GM23338 (cell line): ENCODE results near the gene CST1. TPM values are rescaled to one million over a fixed set of nuclear protein-coding genes. Genes with fewer than 3 reads are reported as not detected.

ENCODE experiments used
- ATAC-seq: fragments of 200-7000 bp; cut with Tn5 transposase; 3 replicates; pipeline ENCODE4 v1.9.1; 2020
- DNase-seq: peaks from one replicate; pipeline ENCODE4 v3.0.0-alpha.2; 2015; ENCODE audit warnings: low spot score
- H2AFZ ChIP-seq: fragments of 200-600 bp; sonication (generic); 2 replicates; pipeline ENCODE4 v1.8.0; 2016; ENCODE audit warnings: antibody characterized with exemption, mild to moderate bottlenecking, moderate library complexity
- H3F3A ChIP-seq: fragments of 200-600 bp; sonication (generic); replicated peaks from 2 replicates; pipeline ENCODE4 v1.8.0; 2017; ENCODE audit warnings: antibody characterized with exemption, mixed run types, low read depth
- H3K27ac ChIP-seq: fragments of 200-600 bp; sonication (generic); 2 replicates; pipeline ENCODE4 v1.6.1; 2016; ENCODE audit warnings: low read depth
- H3K27me3 ChIP-seq: fragments of 200-600 bp; sonication (generic); 2 replicates; pipeline ENCODE4 v1.8.0; 2016; ENCODE audit warnings: mild to moderate bottlenecking, mixed run types, moderate library complexity; ENCODE audit not compliant: insufficient read depth
- H3K36me3 ChIP-seq: fragments of 200-600 bp; sonication (generic); 2 replicates; pipeline ENCODE4 v1.8.0; 2016; ENCODE audit warnings: mild to moderate bottlenecking; ENCODE audit not compliant: insufficient read depth
- H3K4me1 ChIP-seq: fragments of 200-600 bp; sonication (generic); 2 replicates; pipeline ENCODE4 v1.8.0; 2016; ENCODE audit warnings: mild to moderate bottlenecking, moderate library complexity; ENCODE audit not compliant: insufficient read depth
- H3K4me2 ChIP-seq: fragments of 200-600 bp; sonication (generic); 2 replicates; pipeline ENCODE4 v1.7.1; 2017; ENCODE audit warnings: mixed run types
- H3K4me3 ChIP-seq: fragments of 200-600 bp; sonication (generic); 2 replicates; pipeline ENCODE4 v1.6.1; 2016; ENCODE audit warnings: mixed run types
- H3K79me2 ChIP-seq: fragments of 200-600 bp; sonication (generic); replicated peaks from 2 replicates; pipeline ENCODE4 v1.8.0; 2017; ENCODE audit warnings: mild to moderate bottlenecking; ENCODE audit not compliant: insufficient read depth
- H3K9me2 ChIP-seq: fragments of 200-600 bp; sonication (generic); 2 replicates; pipeline ENCODE4 v1.8.0; 2017; ENCODE audit not compliant: insufficient read depth
- H4K20me1 ChIP-seq: fragments of 200-600 bp; sonication (generic); replicated peaks from 2 replicates; pipeline ENCODE4 v1.8.0; 2017; ENCODE audit warnings: mild to moderate bottlenecking; ENCODE audit not compliant: insufficient read depth
- H3K27ac Mint-ChIP-seq: 2 replicates; pipeline ENCODE4 v1.8.0; 2020; ENCODE audit warnings: inconsistent platforms, mild to moderate bottlenecking, moderate library complexity, mixed read lengths
- H3K27me3 Mint-ChIP-seq: 3 replicates; pipeline ENCODE4 v1.8.0; 2022; ENCODE audit warnings: low read depth, mild to moderate bottlenecking, moderate library complexity, mixed read lengths, inconsistent platforms; ENCODE audit not compliant: insufficient read depth, poor library complexity
- H3K36me3 Mint-ChIP-seq: 3 replicates; pipeline ENCODE4 v1.8.0; 2021; ENCODE audit warnings: low read depth, mild to moderate bottlenecking, inconsistent platforms, moderate library complexity, mixed read lengths
- H3K4me1 Mint-ChIP-seq: 3 replicates; pipeline ENCODE4 v1.8.0; 2020; ENCODE audit warnings: mild to moderate bottlenecking, inconsistent platforms, mixed read lengths
- H3K4me3 Mint-ChIP-seq: 3 replicates; pipeline ENCODE4 v1.8.0; 2021; ENCODE audit warnings: moderate library complexity, mild to moderate bottlenecking, inconsistent platforms, mixed read lengths
- H3K9me3 Mint-ChIP-seq: 3 replicates; pipeline ENCODE4 v1.8.0; 2020; ENCODE audit warnings: moderate library complexity, mild to moderate bottlenecking, inconsistent platforms, mixed read lengths
- CTCF ChIP-seq, 2 experiments: fragments of 200-600 bp in 1 of 2; sonication (generic) in 1 of 2; conservative IDR thresholded peaks; 2 replicates each; pipeline versions ENCODE4 v1.5.1 to v1.6.1; 2016 to 2017; ENCODE audit warnings: antibody characterized with exemption in 2 of 2, low read depth in 2 of 2, mild to moderate bottlenecking in 2 of 2, moderate library complexity in 1 of 2
- ETS1 ChIP-seq: IDR thresholded peaks from 2 replicates; pipeline ENCODE4 v1.6.1; 2016; ENCODE audit warnings: antibody characterized with exemption
- EZH2 ChIP-seq: fragments of 200-600 bp; sonication (generic); IDR thresholded peaks from one replicate; pipeline ENCODE4 v1.8.0; 2017; ENCODE audit warnings: antibody characterized with exemption, mild to moderate bottlenecking, low read depth; ENCODE audit not compliant: unreplicated experiment
- EZH2phosphoT487 ChIP-seq: fragments of 200-600 bp; sonication (generic); IDR thresholded peaks from one replicate; pipeline ENCODE4 v1.8.1; 2018; ENCODE audit warnings: antibody characterized with exemption; ENCODE audit not compliant: unreplicated experiment
- JUNB ChIP-seq: IDR thresholded peaks from one replicate; pipeline ENCODE4 v1.6.1; 2016; ENCODE audit warnings: antibody characterized with exemption; ENCODE audit not compliant: unreplicated experiment
- REST ChIP-seq: IDR thresholded peaks from one replicate; pipeline ENCODE4 v1.6.1; 2018; ENCODE audit warnings: antibody characterized with exemption; ENCODE audit not compliant: unreplicated experiment
- STAT1 ChIP-seq: IDR thresholded peaks from one replicate; pipeline ENCODE4 v1.6.1; 2016; ENCODE audit warnings: antibody characterized with exemption; ENCODE audit not compliant: unreplicated experiment
- ZNF114 ChIP-seq: fragments of 250-450 bp; sonication (Bioruptor Pico); IDR thresholded peaks from 2 replicates; pipeline ENCODE4 v1.5.0; 2020; ENCODE audit warnings: mild to moderate bottlenecking, moderate library complexity
- ZNF331 ChIP-seq: fragments of 250-450 bp; sonication (Bioruptor Pico); IDR thresholded peaks from 2 replicates; pipeline ENCODE4 v1.5.0; 2020; ENCODE audit warnings: low read depth, mild to moderate bottlenecking, moderate library complexity
- ZNF462 ChIP-seq: fragments of 250-450 bp; sonication (Bioruptor Pico); IDR thresholded peaks from 2 replicates; pipeline ENCODE4 v1.5.0; 2020; ENCODE audit warnings: mild to moderate bottlenecking, moderate library complexity
- polyA plus RNA-seq: library from polyadenylated mRNA; unstranded; fragments of >200 nt; fragmentation: Nextera tagmentation; extraction: Ambion mirVana; gene quantifications from 2 replicates; pipeline ENCODE4 v1.2.1, GENCODE V29; 2016
- total RNA-seq: library from RNA; depleted of rRNA; stranded (reverse); fragments of >200 nt; shearing (Covaris generic); gene quantifications from 2 replicates; pipeline ENCODE4 v1.2.3, GENCODE V29; 2014

The CST1 gene
- total and polyA plus RNA-seq, 2 experiments from 2014 or later, result 1.8 to 4.9 TPM

GRCh38 chr20:23773127-23773526, 22.4 kb upstream of the CST1 start:
- peaks cover 6% of the 10 kb centered on the region; the same call in 1 of the 2 replicates for H3K4me1 ChIP-seq
- H3F3A ChIP-seq, result no peaks in the 10 kb centered on the region
- H3K27ac Mint-ChIP-seq, result no peak overlapping the region
- H3K9me2 ChIP-seq, result no peaks in the 10 kb centered on the region
- H3K27me3 ChIP-seq, result no peaks in the 10 kb centered on the region
- no peaks in the 10 kb centered on the region for H3K36me3 ChIP-seq
- H3K27me3 Mint-ChIP-seq, result peaks cover 11% of the 10 kb centered on the region
- H3K4me2 ChIP-seq, result no peak overlapping the region
- H2AFZ ChIP-seq, result no peak overlapping the region
- H4K20me1 ChIP-seq, result no peaks in the 10 kb centered on the region
- TF ChIP-seq STAT1 (no peak), EZH2 (no peak), CTCF (conservative IDR thresholded peaks at IDR 0.05; ENCODE audit: low read depth in 2 of 2) (no peak), ZNF114 (CRISPR knock-in tag) (no peak), ZNF331 (no peak), REST (no peak)
- ATAC-seq (no peak), DNase-seq (no peak)
- no peak overlapping the region for H3K4me3 Mint-ChIP-seq
- no peaks in the 10 kb centered on the region for H3K79me2 ChIP-seq
- peaks cover 14% of the 10 kb centered on the region for H3K4me1 Mint-ChIP-seq
- no peak overlapping the region for H3K27ac ChIP-seq
- no peaks in the 10 kb centered on the region for H3K9me3 Mint-ChIP-seq
- H3K36me3 Mint-ChIP-seq, result no peaks in the 10 kb centered on the region
- H3K4me3 ChIP-seq, result no peak overlapping the region

- H3K36me3 Mint-ChIP-seq, result no peaks in the 10 kb centered on the region
- H3K4me3 ChIP-seq, result no peak overlapping the region
- no peak overlapping the region for H3K4me2 ChIP-seq
- no peaks in the 10 kb centered on the region for H3F3A ChIP-seq
- DNase-seq, result no peak
- H3K27me3 ChIP-seq, result no peaks in the 10 kb centered on the region
- no peak overlapping the region for H2AFZ ChIP-seq
- peaks cover 13% of the 10 kb centered on the region for H3K4me1 Mint-ChIP-seq
- H3K27ac ChIP-seq, result no peak overlapping the region
- no peak overlapping the region for H3K4me3 Mint-ChIP-seq
- no peaks in the 10 kb centered on the region for H3K9me3 Mint-ChIP-seq
- H4K20me1 ChIP-seq, result no peaks in the 10 kb centered on the region
- peaks cover 11% of the 10 kb centered on the region for H3K27me3 Mint-ChIP-seq
- ATAC-seq, result no peak
- H3K79me2 ChIP-seq, result no peaks in the 10 kb centered on the region
- H3K9me2 ChIP-seq, result no peaks in the 10 kb centered on the region
- H3K27ac Mint-ChIP-seq, result no peak overlapping the region
- H3K36me3 ChIP-seq, result no peaks in the 10 kb centered on the region
- peaks cover 6% of the 10 kb centered on the region; the same call in 1 of the 2 replicates for H3K4me1 ChIP-seq
- no peak for TF ChIP-seq ETS1
- TF ChIP-seq EZH2phosphoT487, result no peak
- TF ChIP-seq JUNB, result no peak
- no peak for TF ChIP-seq ZNF462
- no peak for TF ChIP-seq EZH2
These were observed 21.3 kb upstream of the CST1 start for GRCh38 chr20:23772074-23772473.
